ENCODE measurements around the gene DCST1.

DCST1 gene

GRCh38 chr1:155001675-155002463 lies 31.8 kb upstream of the DCST1 start:
- DNase-seq (ENCODE audit: low spot score): peak; percentile 99
- in situ Hi-C loops (cut with MboI; ENCODE audit: low pct_unique_long_range_greater_than_20kb, low sequenced_read_pairs, unreplicated experiment): no loop called here
- TF ChIP-seq CTCF (IDR thresholded peaks at IDR 0.05; ENCODE audit: extremely low read depth, insufficient read depth, missing control alignments): peak; percentile 51

- TF ChIP-seq CTCF (IDR thresholded peaks at IDR 0.05; ENCODE audit: extremely low read depth, insufficient read depth, missing control alignments): no peak
- peak; percentile 84 for DNase-seq (ENCODE audit: low spot score)
- in situ Hi-C loops (cut with MboI; ENCODE audit: low pct_unique_long_range_greater_than_20kb, low sequenced_read_pairs, unreplicated experiment): no loop called here
Observed at GRCh38 chr1:155002464-155003226, 31.0 kb upstream of the DCST1 start, which contains the start of gene ZBTB7B. TSS of gene ZBTB7B (plus strand) at chr1:155002802. CDS start at chr1:155014661, 11,859 bp downstream.

GRCh38 chr1:155003227-155003765 lies 30.3 kb upstream of the DCST1 start:
- in situ Hi-C loops (cut with MboI; ENCODE audit: low pct_unique_long_range_greater_than_20kb, low sequenced_read_pairs, unreplicated experiment): no loop called here
- DNase-seq (ENCODE audit: low spot score): no peak
- TF ChIP-seq CTCF (IDR thresholded peaks at IDR 0.05; ENCODE audit: extremely low read depth, insufficient read depth, missing control alignments): no peak

GRCh38 chr1:155003766-155004351 lies 29.8 kb upstream of the DCST1 start:
- TF ChIP-seq CTCF (IDR thresholded peaks at IDR 0.05; ENCODE audit: extremely low read depth, insufficient read depth, missing control alignments): no peak
- in situ Hi-C loops (cut with MboI; ENCODE audit: low pct_unique_long_range_greater_than_20kb, low sequenced_read_pairs, unreplicated experiment): no loop called here
- peak; percentile 69 for DNase-seq (ENCODE audit: low spot score)

- no peak for DNase-seq (ENCODE audit: low spot score)
- in situ Hi-C loops (cut with MboI; ENCODE audit: low pct_unique_long_range_greater_than_20kb, low sequenced_read_pairs, unreplicated experiment): no loop called here
- no peak for TF ChIP-seq CTCF (IDR thresholded peaks at IDR 0.05; ENCODE audit: extremely low read depth, insufficient read depth, missing control alignments)
Observed at GRCh38 chr1:155004352-155005075, 29.1 kb upstream of the DCST1 start.
